SK-N-SH (cell line): ENCODE results near the gene KRTAP4-9. TPM values are rescaled to one million over a fixed set of nuclear protein-coding genes. Genes with fewer than 3 reads are reported as not detected.
"Not testable (repeated sequence)": the region's sequence is repeated elsewhere in the genome, so short reads cannot be mapped to it uniquely, and the experiment has no call there.

ENCODE experiments used
- CTCF ChIA-PET: fragments of 300-600, 350-600 bp; formaldehyde crosslinking; extraction: SDS; loops from one replicate; lab custom pipeline; 2021; lab: Yijun Ruan, JAX
- POLR2A ChIA-PET: fragments of 350-600 bp; sonication (Branson Sonifier 250); formaldehyde crosslinking; extraction: SDS; loops from one replicate; lab custom pipeline; 2020; ENCODE audit warnings: antibody characterized with exemption, inconsistent platforms; lab: Yijun Ruan, JAX
- DNase-seq: peaks from one replicate; pipeline ENCODE4 v3.0.0; 2012
- H2AFZ ChIP-seq: fragments of 200-600 bp; sonication (generic); 2 replicates; pipeline ENCODE4 v1.8.1; 2016; ENCODE audit warnings: antibody characterized with exemption, mild to moderate bottlenecking, low read depth
- H3F3A ChIP-seq: fragments of 200-600 bp; sonication (generic); replicated peaks from 2 replicates; pipeline ENCODE3; 2016; ENCODE audit warnings: antibody characterized with exemption, mild to moderate bottlenecking; ENCODE audit not compliant: insufficient read depth
- H3K27ac ChIP-seq, 2 experiments: fragments of 200-500 bp in 1 of 2; fragments of 200-600 bp in 1 of 2; sonication (Bioruptor generic) in 1 of 2; sonication (generic), shearing (Covaris generic) in 1 of 2; 2 replicates each; pipeline versions ENCODE4 v1.5.1 to v1.6.1; 2014 to 2016; ENCODE audit warnings: low read depth in 2 of 2, inconsistent platforms in 1 of 2, low read length in 1 of 2, mild to moderate bottlenecking in 1 of 2, mixed read lengths in 1 of 2
- H3K27me3 ChIP-seq: fragments of 200-600 bp; sonication (generic), shearing (Covaris generic); 2 replicates; pipeline ENCODE4 v1.6.1; 2016; ENCODE audit warnings: mixed run types; ENCODE audit not compliant: insufficient read depth
- H3K36me3 ChIP-seq, 2 experiments: fragments of 200-500 bp in 1 of 2; fragments of 200-600 bp in 1 of 2; sonication (Bioruptor generic) in 1 of 2; sonication (generic) in 1 of 2; replicated peaks in 1 of 2; 2 replicates each; pipeline versions ENCODE3 to v1.5.1; 2014 to 2016; ENCODE audit warnings: low read length in 1 of 2, mild to moderate bottlenecking in 1 of 2; ENCODE audit not compliant: insufficient read depth in 2 of 2, control insufficient read depth in 1 of 2
- H3K4me1 ChIP-seq, 2 experiments: fragments of 200-500 bp in 1 of 2; fragments of 200-600 bp in 1 of 2; sonication (Bioruptor generic) in 1 of 2; sonication (generic), shearing (Covaris generic) in 1 of 2; 2 replicates each; pipeline versions ENCODE4 v1.5.1 to v1.6.1; 2014 to 2016; ENCODE audit warnings: low read depth in 1 of 2, low read length in 1 of 2, mixed run types in 1 of 2; ENCODE audit not compliant: insufficient read depth in 2 of 2, control insufficient read depth in 1 of 2
- H3K4me2 ChIP-seq: fragments of 200-600 bp; sonication (generic), shearing (Covaris generic); 2 replicates; pipeline ENCODE4 v1.6.1; 2017; ENCODE audit warnings: mixed run types
- H3K4me3 ChIP-seq, 2 experiments: fragments of 200-500 bp in 1 of 2; fragments of 200-600 bp in 1 of 2; sonication (Bioruptor generic) in 1 of 2; sonication (generic), shearing (Covaris generic) in 1 of 2; 2 replicates each; pipeline versions ENCODE4 v1.5.1 to v1.8.1; 2014 to 2016; ENCODE audit warnings: low read depth in 2 of 2, inconsistent platforms in 1 of 2, low read length in 1 of 2, mild to moderate bottlenecking in 1 of 2, mixed read lengths in 1 of 2, moderate library complexity in 1 of 2
- H3K79me2 ChIP-seq: fragments of 200-600 bp; sonication (generic); 2 replicates; pipeline ENCODE4 v1.8.1; 2017; ENCODE audit warnings: mild to moderate bottlenecking; ENCODE audit not compliant: insufficient read depth
- H3K9ac ChIP-seq: fragments of 200-600 bp; sonication (generic); 2 replicates; pipeline ENCODE4 v1.6.1; 2017; ENCODE audit warnings: mixed run types
- H3K9me2 ChIP-seq: fragments of 200-600 bp; sonication (generic); 2 replicates; pipeline ENCODE4 v1.6.1; 2017; ENCODE audit warnings: mixed run types
- H3K9me3 ChIP-seq: fragments of 200-600 bp; sonication (generic); 2 replicates; pipeline ENCODE4 v1.6.1; 2017; ENCODE audit warnings: mixed run types, mild to moderate bottlenecking, moderate library complexity
- H4K20me1 ChIP-seq: fragments of 200-600 bp; sonication (generic); 2 replicates; pipeline ENCODE4 v1.6.1; 2017; ENCODE audit warnings: mild to moderate bottlenecking, mixed run types; ENCODE audit not compliant: insufficient read depth
- CTCF ChIP-seq: fragments of 200-600 bp; sonication (generic); IDR thresholded peaks from 2 replicates; pipeline ENCODE4 v1.6.1; 2017; ENCODE audit warnings: antibody characterized with exemption, mild to moderate bottlenecking, moderate library complexity
- EP300 ChIP-seq, 2 experiments: IDR thresholded peaks; 2 replicates each; pipeline versions ENCODE4 v1.4.0 to v1.6.1; 2012; ENCODE audit warnings: borderline replicate concordance in 1 of 2, low read depth in 1 of 2, low read length in 1 of 2
- GABPA ChIP-seq: IDR thresholded peaks from 2 replicates; pipeline ENCODE4 v1.4.0; 2012; ENCODE audit warnings: low read depth, mild to moderate bottlenecking
- RXRA ChIP-seq: IDR thresholded peaks from 2 replicates; pipeline ENCODE4 v1.4.0; 2012; ENCODE audit warnings: low read depth, mild to moderate bottlenecking, borderline replicate concordance
- SMC3 ChIP-seq: IDR thresholded peaks from 2 replicates; pipeline ENCODE4 v1.6.1; 2012; ENCODE audit warnings: low read depth, low read length, improper control_type of control experiment
- USF2 ChIP-seq: fragments of 150-350 bp; IDR thresholded peaks from 2 replicates; pipeline ENCODE4 v1.6.1; 2017; ENCODE audit warnings: antibody characterized with exemption, low read length, low read depth, borderline replicate concordance
- WGBS: methylation state at CpG from one replicate; pipeline ENCODE4 v1.1.6; 2017; ENCODE audit warnings: low lambda C conversion rate; 5-methylcytosine and 5-hydroxymethylcytosine counted together
- polyA plus RNA-seq, 3 experiments: library from polyadenylated mRNA; depleted of rRNA; stranded (reverse); fragments of >200 nt; gene quantifications; 2 replicates each; pipeline ENCODE4 v1.2.3, GENCODE V29; 2012

The KRTAP4-9 gene
- polyA plus RNA-seq, 1 of the 3 experiments (the other 2 are of a cell fraction) = not detected

GRCh38 chr17:41082626-41083025 is 22.6 kb upstream of the KRTAP4-9 start:
- DNase-seq = no peak
- no peak overlapping the region for H3K4me2 ChIP-seq
- H3K9me2 ChIP-seq = no peaks in the 10 kb centered on the region
- no peak overlapping the region for H2AFZ ChIP-seq
- no peaks in the 10 kb centered on the region for H3K79me2 ChIP-seq
- no peak for TF ChIP-seq SMC3
- no peak for TF ChIP-seq USF2
- TF ChIP-seq EP300 (IDR thresholded peaks at IDR 0.05; ENCODE audit: borderline replicate concordance in 1 of 2, low read depth in 1 of 2, low read length in 1 of 2) = no peak
- no peak for TF ChIP-seq GABPA
- no peak for TF ChIP-seq RXRA
- TF ChIP-seq CTCF = no peak
- TF ChIP-seq, all 33 proteins: peak for 0
- H3K9ac ChIP-seq = no peak overlapping the region
- no peaks in the 10 kb centered on the region for H4K20me1 ChIP-seq
- H3K4me1 ChIP-seq = no peaks in the 10 kb centered on the region
- 9% methylated on average over 4 of the region's 4 CpGs for WGBS
- ChIA-PET CTCF (interaction anchor here (0.7 kb wide), 1 partner anchor 73 kb away, joined by 3 read pairs; no protein-coding TSS in a partner anchor), POLR2A (no interaction called here)
- H3F3A ChIP-seq = no peaks in the 10 kb centered on the region
- no peaks in the 10 kb centered on the region for H3K27me3 ChIP-seq
- no peak overlapping the region for H3K4me3 ChIP-seq
- no peaks in the 10 kb centered on the region for H3K9me3 ChIP-seq
- H3K36me3 ChIP-seq = no peaks in the 10 kb centered on the region
- no peak overlapping the region for H3K27ac ChIP-seq

- DNase-seq, H3K9me2 ChIP-seq, H3K9me3 ChIP-seq, H3K9ac ChIP-seq, H3K27me3 ChIP-seq, H3K36me3 ChIP-seq, H3K79me2 ChIP-seq, H4K20me1 ChIP-seq, H3K4me3 ChIP-seq, CTCF ChIA-PET, H3F3A ChIP-seq, H2AFZ ChIP-seq, H3K4me2 ChIP-seq, H3K27ac ChIP-seq, H3K4me1 ChIP-seq, POLR2A ChIA-PET: not testable (repeated sequence)
- 0% methylated on average over 2 of the region's 2 CpGs for WGBS
Observed at GRCh38 chr17:41083427-41083826, 21.8 kb upstream of the KRTAP4-9 start.

- H3K9ac ChIP-seq, H3K27me3 ChIP-seq, H3K9me2 ChIP-seq, CTCF ChIA-PET, H4K20me1 ChIP-seq, H3K4me3 ChIP-seq, POLR2A ChIA-PET, H3K79me2 ChIP-seq, H2AFZ ChIP-seq, H3K9me3 ChIP-seq, H3K27ac ChIP-seq, H3K4me2 ChIP-seq, H3K36me3 ChIP-seq, DNase-seq, H3K4me1 ChIP-seq, H3F3A ChIP-seq: not testable (repeated sequence)
- WGBS = 32% methylated on average over 4 of the region's 14 CpGs
Observed at GRCh38 chr17:41084100-41084856, 20.9 kb upstream of the KRTAP4-9 start, which contains the start of gene KRTAP4-7. Gene KRTAP4-7 (plus strand): TSS chr17:41084150. CDS start chr17:41084207, 57 bp downstream.

- CTCF ChIA-PET, H3F3A ChIP-seq, H3K9ac ChIP-seq, H3K27me3 ChIP-seq, H2AFZ ChIP-seq, H3K27ac ChIP-seq, POLR2A ChIA-PET, DNase-seq, H4K20me1 ChIP-seq, H3K4me2 ChIP-seq, H3K4me3 ChIP-seq, H3K9me2 ChIP-seq, H3K9me3 ChIP-seq, H3K36me3 ChIP-seq, H3K79me2 ChIP-seq, H3K4me1 ChIP-seq: not testable (repeated sequence)
- 9% methylated on average over 4 of the region's 4 CpGs for WGBS
Observed at GRCh38 chr17:41088760-41089352, 16.3 kb upstream of the KRTAP4-9 start.
